GM12878 (cell line): ENCODE measurements around the gene SHMT2. TPM values are rescaled to one million over a fixed set of nuclear protein-coding genes. Genes with fewer than 3 reads are reported as not detected.

ENCODE experiments used
- ATAC-seq: fragments of 200-7000 bp; cut with Tn5 transposase; 3 replicates; pipeline ENCODE4 v1.9.1; 2020; ENCODE audit warnings: mild to moderate bottlenecking, moderate library complexity
- BruUV-seq: library from RNA; stranded (reverse); fragments of 400-500 nt; replicated peaks from 2 replicates; lab custom pipeline; 2021; lab: Mats Ljungman, UMichigan
- CTCF ChIA-PET: fragments of 300-600 bp; sonication (Branson Sonifier 250); formaldehyde crosslinking; extraction: SDS; loops from one replicate; lab custom pipeline; 2021; ENCODE audit warnings: inconsistent platforms; lab: Yijun Ruan, JAX
- POLR2A ChIA-PET: fragments of 350-600 bp; formaldehyde crosslinking; extraction: SDS; loops from one replicate; lab custom pipeline; 2021; ENCODE audit warnings: inconsistent platforms; lab: Charles Lee
- RAD21 ChIA-PET: fragments of 300-600 bp; sonication (Branson Sonifier 250); formaldehyde crosslinking; loops from one replicate; lab custom pipeline; 2023; ENCODE audit warnings: antibody characterized with exemption; ENCODE audit not compliant: unreplicated experiment; lab: Charles Lee
- SMC1A ChIA-PET: fragments of 300-600 bp; sonication (Branson Sonifier 250); formaldehyde crosslinking; loops from one replicate; lab custom pipeline; 2023; ENCODE audit not compliant: unreplicated experiment, uncharacterized antibody; lab: Charles Lee
- DNase-seq: peaks from one replicate; pipeline ENCODE4 v3.0.0-alpha.2; 2011; ENCODE audit warnings: low read depth, low spot score
- FAIRE-seq: peaks from 3 replicates; lab custom pipeline; 2011; peaks lifted over from hg19 to GRCh38; lab: Jason Lieb, UNC
- H2AFZ ChIP-seq: 2 replicates; pipeline ENCODE4 v1.6.0; 2011; ENCODE audit warnings: low read depth, low read length, control low read depth; ENCODE audit not compliant: control insufficient read depth
- H3K27ac ChIP-seq: 2 replicates; pipeline ENCODE4 v1.5.1; 2011; ENCODE audit warnings: control low read depth; ENCODE audit not compliant: control insufficient read depth, insufficient read depth
- H3K27me3 ChIP-seq, 2 experiments: replicated peaks in 1 of 2; 2 replicates each; pipeline versions ENCODE4 v1.6.0 to v1.6.1; 2011; ENCODE audit warnings: low read length in 1 of 2; ENCODE audit not compliant: control insufficient read depth in 2 of 2, insufficient read depth in 2 of 2
- H3K36me3 ChIP-seq, 2 experiments: 2 replicates each; pipeline ENCODE4 v1.5.1; 2011; ENCODE audit warnings: low read length in 1 of 2; ENCODE audit not compliant: control insufficient read depth in 2 of 2, insufficient read depth in 2 of 2
- H3K4me1 ChIP-seq: 2 replicates; pipeline ENCODE4 v1.6.1; 2011; ENCODE audit warnings: mild to moderate bottlenecking, low read length, moderate library complexity, mixed read lengths; ENCODE audit not compliant: control insufficient read depth, insufficient read depth
- H3K4me2 ChIP-seq: 2 replicates; pipeline ENCODE4 v1.6.0; 2011; ENCODE audit warnings: control low read depth; ENCODE audit not compliant: control insufficient read depth, insufficient read depth
- H3K4me3 ChIP-seq: fragments of 200-600 bp; sonication (generic); 2 replicates; pipeline ENCODE4 v1.5.1; 2016
- H3K79me2 ChIP-seq: 2 replicates; pipeline ENCODE4 v1.6.0; 2011; ENCODE audit warnings: low read length; ENCODE audit not compliant: control insufficient read depth, insufficient read depth
- H3K9ac ChIP-seq: 2 replicates; pipeline ENCODE4 v1.8.0; 2011; ENCODE audit warnings: low read length, control low read depth, mixed read lengths; ENCODE audit not compliant: control insufficient read depth, insufficient read depth
- H3K9me3 ChIP-seq: replicated peaks from 3 replicates; pipeline ENCODE4 v1.5.1; 2011; ENCODE audit warnings: mild to moderate bottlenecking, low read length; ENCODE audit not compliant: control insufficient read depth, insufficient read depth
- H4K20me1 ChIP-seq: 2 replicates; pipeline ENCODE4 v1.6.0; 2011; ENCODE audit not compliant: control insufficient read depth, insufficient read depth
- EGR1 ChIP-seq, 2 experiments: IDR thresholded peaks; 1 replicate in 1 of 2; 2 replicates in 1 of 2; pipeline ENCODE4 v1.6.1; 2011 to 2012; ENCODE audit warnings: low read depth in 2 of 2, low read length in 2 of 2, borderline replicate concordance in 1 of 2, mild to moderate bottlenecking in 1 of 2, moderate library complexity in 1 of 2
- MEF2B ChIP-seq: fragments of 450-650 bp; IDR thresholded peaks from 2 replicates; pipeline ENCODE4 v1.6.1; 2018; ENCODE audit warnings: mild to moderate bottlenecking, moderate library complexity; ENCODE audit not compliant: partially characterized antibody, poor library complexity, severe bottlenecking
- SMAD5 ChIP-seq: IDR thresholded peaks from 2 replicates; pipeline ENCODE4 v1.6.1; 2016; ENCODE audit warnings: antibody characterized with exemption, low read depth
- TCF3 ChIP-seq: IDR thresholded peaks from 2 replicates; pipeline ENCODE4 v1.6.1; 2012; ENCODE audit warnings: low read depth, mild to moderate bottlenecking, low read length, borderline replicate concordance; ENCODE audit not compliant: insufficient read depth
- WGBS: methylation state at CpG from one replicate; pipeline ENCODE4 v1.1.6; 2016; ENCODE audit warnings: low lambda C conversion rate; ENCODE audit not compliant: insufficient replicate concordance, insufficient coverage; ENCODE audit errors: missing lambda C conversion rate; 5-methylcytosine and 5-hydroxymethylcytosine counted together
- in situ Hi-C: fragments of 300-500 bp; cut with MboI; formaldehyde crosslinking; loops from 9 replicates; pipeline ENCODE4 v1.14.3; 2018; ENCODE audit warnings: mixed read lengths
- intact Hi-C: fragments of 100-400 bp; cut with micrococcal nuclease; formaldehyde crosslinking; loops from one replicate; pipeline ENCODE4 v1.14.2; 2022; ENCODE audit not compliant: unreplicated experiment
- polyA plus RNA-seq, 11 experiments: library from polyadenylated mRNA; depleted of rRNA in 4 of 11; unstranded in 6 of 11; stranded (reverse) in 5 of 11; fragments of >200 nt; fragmentation: Nextera tagmentation in 4 of 11; fragmentation: Illumina TruSeq in 1 of 11; extraction: Ambion mirVana in 4 of 11; extraction: Trizol in 1 of 11; gene quantifications; 1 replicate in 1 of 11; 2 replicates in 10 of 11; pipeline versions ENCODE4 v1.2.1 to v1.2.3, GENCODE V29; 2011 to 2016; ENCODE audit warnings: inconsistent platforms in 2 of 11, missing spikeins in 2 of 11, low read depth in 1 of 11
- total RNA-seq, 4 experiments: library from RNA; depleted of rRNA in 3 of 4; stranded (reverse); fragments of >200 nt in 3 of 4; fragmentation: Illumina TruSeq in 1 of 4; extraction: Trizol in 1 of 4; gene quantifications; 2 replicates each; pipeline versions ENCODE4 v1.2.1 to v1.2.3, GENCODE V29; 2013 to 2021

SHMT2 gene
- total and polyA plus RNA-seq, 10 of the 15 experiments (the other 5 are each of a cell fraction or from before 2014, with no cell fraction given), result 57.0 to 292 (median 186) TPM

DNA sequence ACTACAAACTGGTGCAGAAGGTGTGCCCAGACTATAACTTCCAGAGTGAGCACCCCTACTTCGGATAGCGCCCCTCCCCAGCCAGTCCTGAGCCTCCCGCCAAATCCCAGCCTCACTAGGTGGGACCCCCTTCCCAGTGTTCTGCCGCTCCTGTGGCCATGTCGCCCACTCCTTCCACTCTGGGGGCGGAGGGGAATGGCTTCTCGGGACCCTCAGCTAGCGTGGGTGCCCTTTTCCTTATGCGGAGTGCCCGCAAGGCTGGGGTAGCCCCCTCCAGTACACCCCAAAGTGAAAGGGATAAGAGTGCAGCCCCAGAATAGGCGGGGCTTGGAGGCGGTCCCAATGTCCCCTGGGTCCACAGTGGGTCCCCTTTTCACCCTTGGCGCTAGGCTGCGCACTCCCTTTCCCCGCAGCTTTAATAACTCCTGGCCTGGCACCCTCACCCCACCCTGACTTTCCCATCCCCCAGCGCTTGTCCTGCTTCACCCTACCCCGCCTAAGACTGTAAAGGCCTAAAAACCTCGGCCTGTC, 3.8 kb upstream of the SHMT2 start:
- RAD21 ChIA-PET, result interaction anchor here (1.9 kb wide), 1 partner anchor 12 kb away, joined by 9 read pairs; no protein-coding TSS in a partner anchor
- CTCF ChIA-PET, result interaction anchor here (0.5 to 7.8 kb wide), 5 partner anchors 8 to 229 kb away, joined by 3 to 202 read pairs (median 12); partner anchors contain the start of genes INHBE and NXPH4
- SMC1A ChIA-PET, result interaction anchor here (1.0 to 1.3 kb wide), 2 partner anchors 12 to 18 kb away, joined by 3 to 4 read pairs; no protein-coding TSS in a partner anchor
- Histone ChIP-seq H3K4me2 (peak overlapping the region; percentile 38; the same call in 1 of the 2 replicates), H3K27ac (no peak overlapping the region), H3K36me3 (no peaks in the 10 kb centered on the region), H3K27me3 (peaks cover 13 to 17% of the 10 kb centered on the region in 2 experiments; a peak in 3 of 4 replicates), H3K4me3 (no peak overlapping the region), H3K4me1 (peaks cover 22% of the 10 kb centered on the region), H3K9me3 (no peaks in the 10 kb centered on the region), H3K9ac (no peak overlapping the region), H4K20me1 (no peaks in the 10 kb centered on the region)
- POLR2A ChIA-PET, result no interaction called here
- FAIRE-seq (no peak), DNase-seq (no peak)
- BruUV-seq, result no TSS peak
- intact Hi-C loops, result no loop called here
- 24% methylated on average over 18 of the region's 18 CpGs for WGBS
- TF ChIP-seq TCF3, result no peak
- TF ChIP-seq, all 136 proteins: peak for 0
- no peak overlapping the region for H2AFZ ChIP-seq
- H3K79me2 ChIP-seq, result peaks cover 13% of the 10 kb centered on the region
- in situ Hi-C loops, result no loop called here
- ATAC-seq, result no peak

DNA sequence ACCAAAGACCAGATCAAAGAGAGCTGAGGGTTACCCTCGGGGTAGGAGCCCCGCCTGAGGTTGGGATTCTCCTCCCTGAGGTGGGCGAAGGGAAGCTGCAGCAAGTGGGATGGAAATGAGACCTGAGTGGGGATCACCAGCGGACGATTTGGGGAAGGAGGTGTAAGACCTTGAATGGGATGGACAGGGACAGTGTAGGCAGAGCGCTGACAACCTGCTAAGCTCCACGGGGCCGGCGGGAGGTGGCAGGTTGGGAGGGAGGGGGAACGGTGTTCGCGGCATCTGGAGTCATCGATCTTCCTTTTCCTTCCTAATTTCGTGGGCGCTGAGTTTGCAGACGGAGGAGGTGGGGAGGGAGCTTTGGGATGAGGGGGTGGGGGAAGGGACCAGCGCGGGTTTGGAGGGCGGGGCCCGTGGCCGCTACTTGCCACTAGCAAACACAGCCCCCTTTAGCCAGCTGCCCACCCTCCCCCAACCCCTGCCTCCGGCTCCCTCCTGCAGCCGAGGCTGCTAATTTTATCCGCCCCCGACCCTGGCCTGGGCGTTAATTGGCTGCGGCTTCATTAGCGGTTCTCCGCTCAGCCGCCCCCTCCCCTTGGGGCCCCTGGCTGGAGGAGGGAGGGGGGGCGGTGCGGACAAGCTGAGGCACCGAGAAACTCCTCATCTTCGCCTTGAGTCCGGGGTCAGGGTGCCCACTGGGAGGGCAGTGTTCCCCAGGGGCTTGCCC, 2.8 kb upstream of the SHMT2 start:
- H2AFZ ChIP-seq, result peak overlapping the region; percentile 81
- DNase-seq (no peak), FAIRE-seq (no peak), ATAC-seq (no peak)
- no peak overlapping the region for H3K4me3 ChIP-seq
- H4K20me1 ChIP-seq, result no peaks in the 10 kb centered on the region
- 0 out of 2 replicates have a peak overlapping the region, but pooled peaks have one; percentile 8 for H3K9ac ChIP-seq
- CTCF ChIA-PET, result interaction anchor here (0.8 to 7.8 kb wide), 10 partner anchors 9 to 469 kb away, joined by 3 to 202 read pairs (median 5); partner anchors contain the start of genes INHBE and NXPH4
- no peaks in the 10 kb centered on the region for H3K9me3 ChIP-seq
- in situ Hi-C loops (no loop called here), intact Hi-C loops (no loop called here)
- H3K4me1 ChIP-seq, result peaks cover 31% of the 10 kb centered on the region
- peaks cover 22% of the 10 kb centered on the region for H3K79me2 ChIP-seq
- H3K27me3 ChIP-seq, result peaks cover 5 to 8% of the 10 kb centered on the region in 2 experiments; a peak in 3 of 4 replicates
- RAD21 ChIA-PET, result interaction anchor here (0.6 to 2.0 kb wide), 7 partner anchors 11 to 227 kb away, joined by 3 to 12 read pairs (median 6); partner anchors contain the start of gene STAT6
- POLR2A ChIA-PET, result interaction anchor here (0.7 to 1.3 kb wide), 5 partner anchors 9 to 148 kb away, joined by 3 to 5 read pairs (median 5); partner anchors contain the start of gene NEMP1
- WGBS, result 26% methylated on average over 17 of the region's 35 CpGs
- H3K27ac ChIP-seq, result no peak overlapping the region
- TF ChIP-seq SMAD5, result no peak
- TF ChIP-seq EGR1 (IDR thresholded peaks at IDR 0.05; ENCODE audit: borderline replicate concordance in 1 of 2, low read depth in 2 of 2, low read length in 2 of 2), result peak in 1 of 2 experiments; percentile 61; a peak in 2 of 3 replicates
- TF ChIP-seq MEF2B, result peak; percentile 34
- no TSS peak for BruUV-seq
- H3K36me3 ChIP-seq, result peaks cover 2 to 6% of the 10 kb centered on the region in 2 experiments
- H3K4me2 ChIP-seq, result peak overlapping the region; percentile 56
- SMC1A ChIA-PET, result interaction anchor here (1.3 kb wide), 1 partner anchor 17 kb away, joined by 4 read pairs; no protein-coding TSS in a partner anchor
